Measurements from ENCODE around the gene PGAP2.
"Not testable (repeated sequence)": the region's sequence is repeated elsewhere in the genome, so short reads cannot be mapped to it uniquely, and the experiment has no call there.

PGAP2 gene

GRCh38 chr11:3859373-3859881 lies 51.1 kb downstream of the PGAP2 start:
- Histone ChIP-seq H3K9ac (ENCODE audit: low read length) (peak overlapping the region; percentile 47; the same call in 1 of the 2 replicates), H3K4me3 (ENCODE audit: low read length) (peak overlapping the region; percentile 75), H3K36me3 (replicated peaks; ENCODE audit: insufficient read depth, low read length) (no peaks in the 10 kb centered on the region), H3K4me1 (ENCODE audit: low read length) (peaks cover 49% of the 10 kb centered on the region), H3K9me2 (replicated peaks; ENCODE audit: insufficient read depth, low read length) (no peaks in the 10 kb centered on the region), H3K27ac (ENCODE audit: low read length) (peak overlapping the region; percentile 79), H3K27me3 (replicated peaks; ENCODE audit: insufficient read depth, low read length) (no peaks in the 10 kb centered on the region), H3K4me2 (ENCODE audit: low read depth, low read length) (peak overlapping the region; percentile 88), H3K79me2 (ENCODE audit: low read length) (peaks cover 89% of the 10 kb centered on the region), H3K9me3 (replicated peaks; ENCODE audit: insufficient read depth, low read length) (no peaks in the 10 kb centered on the region), H4K20me1 (ENCODE audit: insufficient read depth, low read length) (no peaks in the 10 kb centered on the region), H3F3A (ENCODE audit: insufficient read depth, low read length) (peaks cover 49% of the 10 kb centered on the region), H2AFZ (ENCODE audit: low read length) (0 out of 2 replicates have a peak overlapping the region, but pooled peaks have one; percentile 14)
- peak; percentile 85 for DNase-seq
- TF ChIP-seq EZH2phosphoT487 (IDR thresholded peaks at IDR 0.05; ENCODE audit: low read length), result no peak
- TF ChIP-seq EZH2 (optimal IDR thresholded peaks at IDR 0.05; ENCODE audit: low read depth, low read length), result no peak
- TF ChIP-seq, protein P1, sequence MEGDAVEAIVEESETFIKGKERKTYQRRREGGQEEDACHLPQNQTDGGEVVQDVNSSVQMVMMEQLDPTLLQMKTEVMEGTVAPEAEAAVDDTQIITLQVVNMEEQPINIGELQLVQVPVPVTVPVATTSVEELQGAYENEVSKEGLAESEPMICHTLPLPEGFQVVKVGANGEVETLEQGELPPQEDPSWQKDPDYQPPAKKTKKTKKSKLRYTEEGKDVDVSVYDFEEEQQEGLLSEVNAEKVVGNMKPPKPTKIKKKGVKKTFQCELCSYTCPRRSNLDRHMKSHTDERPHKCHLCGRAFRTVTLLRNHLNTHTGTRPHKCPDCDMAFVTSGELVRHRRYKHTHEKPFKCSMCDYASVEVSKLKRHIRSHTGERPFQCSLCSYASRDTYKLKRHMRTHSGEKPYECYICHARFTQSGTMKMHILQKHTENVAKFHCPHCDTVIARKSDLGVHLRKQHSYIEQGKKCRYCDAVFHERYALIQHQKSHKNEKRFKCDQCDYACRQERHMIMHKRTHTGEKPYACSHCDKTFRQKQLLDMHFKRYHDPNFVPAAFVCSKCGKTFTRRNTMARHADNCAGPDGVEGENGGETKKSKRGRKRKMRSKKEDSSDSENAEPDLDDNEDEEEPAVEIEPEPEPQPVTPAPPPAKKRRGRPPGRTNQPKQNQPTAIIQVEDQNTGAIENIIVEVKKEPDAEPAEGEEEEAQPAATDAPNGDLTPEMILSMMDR (IDR thresholded peaks at IDR 0.05; ENCODE audit: low read length), result no peak

DNA sequence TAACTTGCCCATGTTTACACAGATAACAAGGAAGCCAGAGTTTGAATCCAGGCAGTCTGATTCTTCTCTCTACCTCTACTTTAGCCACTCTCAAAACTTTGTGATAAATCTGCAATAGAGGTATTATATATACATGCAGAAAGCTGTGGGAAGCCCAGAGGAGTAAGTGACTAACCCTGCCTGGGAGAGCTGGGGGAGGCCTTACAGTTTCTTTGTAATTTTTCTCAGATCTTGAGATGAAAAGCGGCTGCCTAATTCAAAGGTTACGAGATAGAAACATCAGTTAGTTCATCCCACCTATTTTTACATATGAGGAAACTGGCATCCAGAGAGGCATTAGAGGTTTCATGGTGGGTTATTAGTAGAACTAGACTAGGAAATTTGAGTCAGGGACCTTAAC lies 52.0 kb downstream of the PGAP2 start:
- Histone ChIP-seq H3K9me2 (replicated peaks; ENCODE audit: insufficient read depth, low read length) (no peaks in the 10 kb centered on the region), H3F3A (ENCODE audit: insufficient read depth, low read length) (peaks cover 46% of the 10 kb centered on the region), H3K27me3 (replicated peaks; ENCODE audit: insufficient read depth, low read length) (no peaks in the 10 kb centered on the region), H3K27ac (ENCODE audit: low read length) (no peak overlapping the region), H3K4me2 (ENCODE audit: low read depth, low read length) (peak overlapping the region; percentile 88), H3K4me1 (ENCODE audit: low read length) (peaks cover 59% of the 10 kb centered on the region), H3K9me3 (replicated peaks; ENCODE audit: insufficient read depth, low read length) (no peaks in the 10 kb centered on the region), H2AFZ (ENCODE audit: low read length) (no peak overlapping the region), H3K79me2 (ENCODE audit: low read length) (peaks cover 99% of the 10 kb centered on the region), H3K9ac (ENCODE audit: low read length) (no peak overlapping the region), H3K36me3 (replicated peaks; ENCODE audit: insufficient read depth, low read length) (no peaks in the 10 kb centered on the region), H4K20me1 (ENCODE audit: insufficient read depth, low read length) (no peaks in the 10 kb centered on the region), H3K4me3 (ENCODE audit: low read length) (0 out of 2 replicates have a peak overlapping the region, but pooled peaks have one; percentile 9)
- no peak for DNase-seq
- TF ChIP-seq, protein P1 (IDR thresholded peaks at IDR 0.05; ENCODE audit: low read length), result no peak
- TF ChIP-seq EZH2 (optimal IDR thresholded peaks at IDR 0.05; ENCODE audit: low read depth, low read length), result no peak
- no peak for TF ChIP-seq EZH2phosphoT487 (IDR thresholded peaks at IDR 0.05; ENCODE audit: low read length)

DNA sequence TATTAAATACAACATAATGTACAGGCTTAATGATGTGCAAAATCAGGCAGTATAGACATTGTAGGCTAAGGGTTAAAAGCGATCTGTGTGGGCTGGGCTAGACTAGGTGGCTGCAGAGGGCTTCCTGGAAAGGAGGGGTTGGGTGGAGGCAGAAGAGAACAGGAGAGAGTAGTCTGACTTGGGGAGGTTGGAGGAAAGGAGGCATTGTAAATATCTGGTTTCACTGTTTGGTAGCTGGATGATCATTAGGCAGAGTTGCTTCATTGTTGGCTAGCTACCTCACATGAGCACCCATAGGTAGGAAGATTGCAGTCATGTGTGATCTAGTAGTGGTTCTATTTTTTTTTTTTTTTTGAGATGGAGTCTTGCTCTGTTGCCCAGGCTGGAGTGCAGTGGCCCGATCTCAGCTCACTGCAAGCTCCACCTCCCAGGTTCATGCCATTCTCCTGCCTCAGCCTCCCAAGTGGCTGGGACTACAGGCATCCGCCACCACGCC lies 52.6 kb downstream of the PGAP2 start:
- Histone ChIP-seq H3F3A (ENCODE audit: insufficient read depth, low read length) (peaks cover 49% of the 10 kb centered on the region), H3K4me3 (ENCODE audit: low read length) (peak overlapping the region; percentile 9; the same call in 1 of the 2 replicates), H3K4me1 (ENCODE audit: low read length) (peaks cover 64% of the 10 kb centered on the region), H3K79me2 (ENCODE audit: low read length) (peaks cover 100% of the 10 kb centered on the region), H3K4me2 (ENCODE audit: low read depth, low read length) (peak overlapping the region; percentile 88)
- not testable (repeated sequence) for H2AFZ ChIP-seq (ENCODE audit: low read length); DNase-seq; H3K9me3 ChIP-seq (replicated peaks; ENCODE audit: insufficient read depth, low read length); H3K27me3 ChIP-seq (replicated peaks; ENCODE audit: insufficient read depth, low read length); H3K27ac ChIP-seq (ENCODE audit: low read length); H3K9ac ChIP-seq (ENCODE audit: low read length); H3K9me2 ChIP-seq (replicated peaks; ENCODE audit: insufficient read depth, low read length); H3K36me3 ChIP-seq (replicated peaks; ENCODE audit: insufficient read depth, low read length); H4K20me1 ChIP-seq (ENCODE audit: insufficient read depth, low read length)

- Histone ChIP-seq H3K9me3 (replicated peaks; ENCODE audit: insufficient read depth, low read length) (no peaks in the 10 kb centered on the region), H3K9me2 (replicated peaks; ENCODE audit: insufficient read depth, low read length) (no peaks in the 10 kb centered on the region), H4K20me1 (ENCODE audit: insufficient read depth, low read length) (no peaks in the 10 kb centered on the region), H3F3A (ENCODE audit: insufficient read depth, low read length) (peaks cover 48% of the 10 kb centered on the region), H3K27me3 (replicated peaks; ENCODE audit: insufficient read depth, low read length) (no peaks in the 10 kb centered on the region), H3K9ac (ENCODE audit: low read length) (no peak overlapping the region), H3K4me3 (ENCODE audit: low read length) (no peak overlapping the region), H3K36me3 (replicated peaks; ENCODE audit: insufficient read depth, low read length) (no peaks in the 10 kb centered on the region), H3K79me2 (ENCODE audit: low read length) (peaks cover 100% of the 10 kb centered on the region), H3K4me1 (ENCODE audit: low read length) (peaks cover 72% of the 10 kb centered on the region), H3K4me2 (ENCODE audit: low read depth, low read length) (peak overlapping the region; percentile 27; the same call in 1 of the 2 replicates), H3K27ac (ENCODE audit: low read length) (no peak overlapping the region), H2AFZ (ENCODE audit: low read length) (no peak overlapping the region)
- no peak for DNase-seq
- TF ChIP-seq EZH2 (optimal IDR thresholded peaks at IDR 0.05; ENCODE audit: low read depth, low read length), result no peak
- TF ChIP-seq, protein P1 (IDR thresholded peaks at IDR 0.05; ENCODE audit: low read length), result no peak
- no peak for TF ChIP-seq EZH2phosphoT487 (IDR thresholded peaks at IDR 0.05; ENCODE audit: low read length)
Observed at GRCh38 chr11:3861683-3862082, 53.3 kb downstream of the PGAP2 start.

Measured in MM.1S (cell line).